Prostate gland (tissue), 2 donors: ENCODE measurements around the gene ITGAL. TPM values are rescaled to one million over a fixed set of nuclear protein-coding genes. Genes with fewer than 3 reads are reported as not detected.
A peak's percentile ranks its signal among the peaks of the same experiment; 100 is the strongest.

Source experiments
- DNase-seq: peaks from one replicate; pipeline ENCODE4 v3.0.0-alpha.2; 2019; ENCODE audit warnings: low spot score
- H3K27ac ChIP-seq, 2 donors: fragments of 200-600 bp; sonication (generic); 2 replicates each; pipeline ENCODE4 v1.5.1; 2017 to 2019
- H3K27me3 ChIP-seq: fragments of 200-600 bp; sonication (generic); replicated peaks from 2 replicates; pipeline ENCODE4 v1.5.1; 2019; ENCODE audit not compliant: insufficient read depth
- H3K36me3 ChIP-seq, 2 donors: fragments of 200-600 bp; sonication (generic); 1 replicate in 1 of 2; 2 replicates in 1 of 2; pipeline versions ENCODE4 v1.5.1 to v1.8.1; 2017 to 2019
- H3K4me1 ChIP-seq: fragments of 200-600 bp; sonication (generic); replicated peaks from 2 replicates; pipeline ENCODE4 v1.5.1; 2019
- H3K4me3 ChIP-seq, 2 donors: fragments of 200-600 bp; sonication (generic); 2 replicates each; pipeline ENCODE4 v1.5.1; 2017 to 2019
- H3K9me3 ChIP-seq: fragments of 200-600 bp; sonication (generic); 2 replicates; pipeline ENCODE4 v1.5.1; 2017
- POLR2A ChIP-seq: fragments of 450-650 bp; IDR thresholded peaks from one replicate; pipeline ENCODE4 v1.6.1; 2016; ENCODE audit warnings: antibody characterized with exemption, mild to moderate bottlenecking
- POLR2AphosphoS5 ChIP-seq: sonication (generic); formaldehyde crosslinking; IDR thresholded peaks from one replicate; pipeline ENCODE4 v1.6.1; 2017; ENCODE audit warnings: antibody characterized with exemption
- WGBS: methylation state at CpG from one replicate; pipeline ENCODE4 v1.1.5; 2018; 5-methylcytosine and 5-hydroxymethylcytosine counted together
- intact Hi-C: fragments of 100-400 bp; cut with DNase I; formaldehyde crosslinking; loops from one replicate; pipeline ENCODE4 v1.14.2; 2022
- total RNA-seq, 2 donors: library from RNA; depleted of rRNA; stranded (reverse); fragments of >200 nt; gene quantifications; one replicate each; pipeline ENCODE4 v1.1.0, GENCODE V29; 2016
- TF ChIP-seq, protein P1 (sequence below), 4 experiments: fragments of 200-600 bp in 2 of 4; fragments of 450-650 bp in 2 of 4; sonication (generic) in 2 of 4; IDR thresholded peaks; 1 replicate in 3 of 4; 2 replicates in 1 of 4; pipeline ENCODE4 v1.5.1; 2016 to 2019; ENCODE audit warnings: antibody characterized with exemption in 4 of 4, mild to moderate bottlenecking in 2 of 4, moderate library complexity in 2 of 4

The ITGAL gene
- total RNA-seq, 2 donors from 2014 or later: 2.5 to 12.7 TPM

DNA sequence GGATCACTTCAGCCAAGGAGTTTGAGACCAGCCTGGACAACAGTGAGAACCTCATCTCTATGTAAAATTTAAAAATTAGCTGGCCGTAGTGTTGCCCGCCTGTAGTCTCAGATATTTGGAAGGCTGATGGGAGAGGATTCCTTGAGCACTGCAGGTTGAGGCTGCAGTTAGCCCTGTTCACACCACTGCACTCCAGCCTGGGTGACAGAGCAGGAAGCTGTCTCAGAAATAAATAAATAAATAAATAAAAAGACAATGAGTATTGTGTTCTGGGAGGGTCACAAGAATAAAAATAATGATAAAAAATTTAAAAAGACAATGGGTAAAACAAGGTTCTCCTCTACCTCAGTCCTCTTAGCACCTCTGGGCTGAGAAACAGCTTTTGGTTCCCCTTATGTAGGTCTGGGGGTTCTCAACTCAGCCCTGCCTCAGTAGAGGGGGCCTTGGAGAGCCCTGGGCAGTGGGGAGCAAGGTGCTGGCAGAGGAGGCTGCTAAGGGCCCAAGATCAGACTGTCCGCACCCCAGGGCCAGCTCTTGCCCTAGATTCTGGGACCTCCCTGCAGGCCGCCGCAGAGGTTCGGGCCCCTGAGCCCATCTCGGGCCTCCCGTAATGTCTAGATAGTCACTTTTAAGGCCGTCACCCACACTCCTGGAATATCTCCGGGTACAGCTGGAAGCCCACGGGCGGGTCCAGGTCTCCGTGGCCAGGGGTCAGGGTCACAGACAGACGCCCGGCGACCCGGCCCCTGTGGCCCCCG lies 82.2 kb downstream of the ITGAL start:
- intact Hi-C loops: no loop called here

DNA sequence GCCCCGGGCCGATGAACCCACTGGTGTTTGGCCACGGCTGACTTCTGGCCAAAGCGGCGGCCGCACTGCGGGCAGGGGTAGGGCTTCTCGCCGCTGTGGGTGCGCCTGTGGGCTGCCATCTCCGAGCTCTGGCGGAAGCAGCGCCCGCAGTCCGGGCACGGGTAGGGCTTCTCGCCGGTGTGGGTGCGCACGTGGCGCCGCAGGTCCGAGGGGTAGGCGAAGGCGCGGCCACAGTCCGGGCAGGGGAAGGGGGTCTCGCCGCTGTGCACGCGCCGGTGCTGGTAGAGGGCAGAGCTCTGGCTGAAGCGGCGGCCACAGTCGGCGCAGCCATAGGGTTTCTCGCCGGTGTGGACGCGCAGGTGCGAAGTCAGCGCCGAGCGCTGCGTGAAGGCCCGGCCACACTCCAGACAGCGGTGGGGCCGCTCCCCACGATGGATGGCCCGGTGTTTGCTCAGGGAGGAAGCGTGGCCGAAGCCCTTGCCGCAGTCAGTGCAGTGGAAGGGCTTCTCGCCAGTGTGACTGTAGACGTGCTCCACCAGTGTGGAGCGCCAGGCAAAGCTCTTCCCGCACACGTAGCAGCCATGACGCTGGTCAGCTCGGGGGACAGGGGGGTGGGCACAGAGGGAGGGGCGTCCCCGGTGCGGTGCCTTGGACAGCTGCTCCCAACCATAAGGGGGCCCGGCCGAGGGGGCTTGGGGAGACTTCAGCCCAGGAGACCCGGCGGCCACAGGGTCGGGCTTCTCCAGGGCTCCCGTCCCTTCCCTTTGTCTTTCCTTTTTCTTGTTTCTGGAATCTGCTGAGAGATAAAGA lies 83.0 kb downstream of the ITGAL start:
- TF ChIP-seq POLR2A (no peak), POLR2AphosphoS5 (no peak)
- TF ChIP-seq, protein P1, sequence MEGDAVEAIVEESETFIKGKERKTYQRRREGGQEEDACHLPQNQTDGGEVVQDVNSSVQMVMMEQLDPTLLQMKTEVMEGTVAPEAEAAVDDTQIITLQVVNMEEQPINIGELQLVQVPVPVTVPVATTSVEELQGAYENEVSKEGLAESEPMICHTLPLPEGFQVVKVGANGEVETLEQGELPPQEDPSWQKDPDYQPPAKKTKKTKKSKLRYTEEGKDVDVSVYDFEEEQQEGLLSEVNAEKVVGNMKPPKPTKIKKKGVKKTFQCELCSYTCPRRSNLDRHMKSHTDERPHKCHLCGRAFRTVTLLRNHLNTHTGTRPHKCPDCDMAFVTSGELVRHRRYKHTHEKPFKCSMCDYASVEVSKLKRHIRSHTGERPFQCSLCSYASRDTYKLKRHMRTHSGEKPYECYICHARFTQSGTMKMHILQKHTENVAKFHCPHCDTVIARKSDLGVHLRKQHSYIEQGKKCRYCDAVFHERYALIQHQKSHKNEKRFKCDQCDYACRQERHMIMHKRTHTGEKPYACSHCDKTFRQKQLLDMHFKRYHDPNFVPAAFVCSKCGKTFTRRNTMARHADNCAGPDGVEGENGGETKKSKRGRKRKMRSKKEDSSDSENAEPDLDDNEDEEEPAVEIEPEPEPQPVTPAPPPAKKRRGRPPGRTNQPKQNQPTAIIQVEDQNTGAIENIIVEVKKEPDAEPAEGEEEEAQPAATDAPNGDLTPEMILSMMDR (IDR thresholded peaks at IDR 0.05): no peak
- no peak overlapping the region for H3K27ac ChIP-seq
- intact Hi-C loops: no loop called here
- H3K27me3 ChIP-seq: no peaks in the 10 kb centered on the region
- no peaks in the 10 kb centered on the region for H3K9me3 ChIP-seq
- no peaks in the 10 kb centered on the region for H3K4me1 ChIP-seq
- WGBS: 95% methylated on average over 64 of the region's 69 CpGs
- H3K4me3 ChIP-seq: no peak overlapping the region
- H3K36me3 ChIP-seq: peaks cover 0 to 9% of the 10 kb centered on the region in 2 donors
- DNase-seq: no peak

More for the DNA sequence above, 82.2 kb downstream of the ITGAL start:
- H3K27ac ChIP-seq: no peak overlapping the region
- no peaks in the 10 kb centered on the region for H3K9me3 ChIP-seq
- no peak for DNase-seq
- H3K4me1 ChIP-seq: no peaks in the 10 kb centered on the region
- TF ChIP-seq POLR2A (no peak), POLR2AphosphoS5 (no peak)
- TF ChIP-seq, protein P1 (IDR thresholded peaks at IDR 0.05): no peak
- H3K27me3 ChIP-seq: no peaks in the 10 kb centered on the region
- 96% methylated on average over 15 of the region's 18 CpGs for WGBS
- no peak overlapping the region for H3K4me3 ChIP-seq
- H3K36me3 ChIP-seq: peaks cover 0 to 9% of the 10 kb centered on the region in 2 donors

DNA sequence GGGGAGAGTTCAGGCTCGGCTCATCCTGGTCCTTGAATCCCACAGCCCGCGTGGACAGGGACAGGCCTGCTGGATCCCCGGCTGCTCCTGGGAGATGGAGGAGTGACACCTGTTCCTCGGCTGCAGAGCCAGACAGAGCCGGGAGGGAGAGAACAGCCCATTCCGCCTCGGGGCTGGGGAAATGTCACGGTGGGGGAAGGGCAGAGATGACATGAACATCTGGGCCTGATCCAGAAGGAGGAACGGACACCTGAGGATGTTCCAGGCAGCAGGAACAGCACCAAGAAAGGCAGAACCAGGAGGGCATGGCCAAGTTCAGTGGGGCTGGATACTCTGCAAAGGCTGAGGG lies 83.6 kb downstream of the ITGAL start:
- no peak for TF ChIP-seq POLR2A
- TF ChIP-seq, protein P1 (IDR thresholded peaks at IDR 0.05): no peak
- TF ChIP-seq POLR2AphosphoS5: no peak
- Histone ChIP-seq H3K4me3 (no peak overlapping the region), H3K36me3 (peaks cover 0 to 9% of the 10 kb centered on the region in 2 donors), H3K4me1 (no peaks in the 10 kb centered on the region), H3K9me3 (no peaks in the 10 kb centered on the region), H3K27me3 (no peaks in the 10 kb centered on the region), H3K27ac (no peak overlapping the region)
- intact Hi-C loops: no loop called here
- DNase-seq: no peak
- WGBS: 40% methylated on average over 10 of the region's 10 CpGs

DNA sequence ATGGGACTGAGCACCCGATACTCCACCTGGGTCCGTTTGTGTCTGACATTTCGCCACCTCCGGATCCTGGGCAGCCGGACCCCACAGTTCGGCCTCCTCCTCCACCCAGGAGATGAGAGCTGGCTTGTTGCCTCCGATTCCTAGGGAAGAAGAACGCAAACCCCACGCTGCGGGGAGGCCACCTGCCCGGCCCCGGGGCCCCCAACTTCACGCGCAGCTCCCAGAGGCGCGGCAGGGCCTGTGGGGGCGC lies 85.1 kb downstream of the ITGAL start:
- Histone ChIP-seq H3K27me3 (no peaks in the 10 kb centered on the region), H3K36me3 (peaks cover 0 to 9% of the 10 kb centered on the region in 2 donors), H3K4me3 (peak overlapping the region; percentile 80 to 81), H3K9me3 (no peaks in the 10 kb centered on the region), H3K27ac (peak overlapping the region; percentile 93), H3K4me1 (no peaks in the 10 kb centered on the region)
- no peak for DNase-seq
- 0% methylated on average over 17 of the region's 17 CpGs for WGBS
- no peak for TF ChIP-seq POLR2AphosphoS5
- TF ChIP-seq, protein P1 (IDR thresholded peaks at IDR 0.05): peak in 1 of 4 experiments; percentile 14
- intact Hi-C loops: no loop called here
